Measurements from ENCODE around the gene GARIN5B.

DNA sequence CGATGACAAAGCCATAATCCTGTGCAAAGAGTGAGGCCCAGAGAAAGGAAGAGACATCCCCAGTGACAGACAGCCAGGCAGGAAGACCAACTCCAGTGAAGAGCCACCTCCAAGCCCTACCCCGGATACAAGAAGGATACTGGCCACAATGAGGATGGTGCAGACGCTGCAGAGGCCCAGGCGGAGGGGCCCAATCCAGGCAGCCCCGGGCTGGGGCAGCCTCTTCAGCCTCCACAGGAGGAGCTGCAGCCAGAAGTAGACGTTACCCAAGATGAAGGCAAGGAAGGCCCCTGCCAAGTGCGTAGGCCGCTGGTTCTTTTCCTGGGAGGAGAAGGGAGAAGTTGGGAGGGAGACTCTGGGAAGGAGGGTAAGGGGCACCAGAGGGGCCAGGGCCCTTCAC, 46.4 kb downstream of the GARIN5B start:
- no peak for TF ChIP-seq CTCF (IDR thresholded peaks at IDR 0.05)
- TF ChIP-seq POLR2A (IDR thresholded peaks at IDR 0.05): no peak
